Adrenal gland (tissue), 5 donors: ENCODE results near the gene FOXO3.

Experiments used
- POLR2A ChIP-seq, 2 donors: fragments of 450-650 bp; IDR thresholded peaks; one replicate each; pipeline ENCODE4 v1.6.1; 2017; ENCODE audit warnings: antibody characterized with exemption in 2 of 2, mild to moderate bottlenecking in 2 of 2, moderate library complexity in 1 of 2
- TF ChIP-seq, protein P1 (sequence below), 6 experiments: fragments of 450-650 bp in 4 of 6; fragments of 200-600 bp in 2 of 6; sonication (generic) in 1 of 6; IDR thresholded peaks; 1 replicate in 5 of 6; 2 replicates in 1 of 6; pipeline versions ENCODE4 v1.5.1 to v1.8.0; 2016 to 2021; ENCODE audit warnings: antibody characterized with exemption in 6 of 6, mild to moderate bottlenecking in 2 of 6, moderate library complexity in 1 of 6
- donor health status: DM: no; HTN: no; CAD: no.

DNA sequence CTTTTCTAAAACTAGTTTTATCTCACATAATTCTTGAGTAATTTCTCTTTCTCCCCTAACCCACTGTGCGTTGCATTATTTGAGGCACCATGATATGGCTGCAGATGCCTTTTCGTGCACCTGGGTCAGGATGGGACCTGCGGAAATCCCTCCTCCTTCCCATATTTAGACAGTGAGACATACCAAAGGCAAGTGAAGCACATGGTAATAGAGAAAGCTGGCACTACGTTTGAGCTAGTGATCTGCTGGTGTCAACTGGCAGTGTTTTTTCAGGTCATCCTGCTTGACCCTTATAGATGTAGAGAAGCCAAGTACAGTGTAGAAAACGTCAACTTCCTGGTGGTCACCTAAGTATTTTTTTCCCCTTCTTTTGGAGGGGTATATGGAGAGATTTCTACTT is 71.7 kb downstream of the FOXO3 start:
- TF ChIP-seq, protein P1, sequence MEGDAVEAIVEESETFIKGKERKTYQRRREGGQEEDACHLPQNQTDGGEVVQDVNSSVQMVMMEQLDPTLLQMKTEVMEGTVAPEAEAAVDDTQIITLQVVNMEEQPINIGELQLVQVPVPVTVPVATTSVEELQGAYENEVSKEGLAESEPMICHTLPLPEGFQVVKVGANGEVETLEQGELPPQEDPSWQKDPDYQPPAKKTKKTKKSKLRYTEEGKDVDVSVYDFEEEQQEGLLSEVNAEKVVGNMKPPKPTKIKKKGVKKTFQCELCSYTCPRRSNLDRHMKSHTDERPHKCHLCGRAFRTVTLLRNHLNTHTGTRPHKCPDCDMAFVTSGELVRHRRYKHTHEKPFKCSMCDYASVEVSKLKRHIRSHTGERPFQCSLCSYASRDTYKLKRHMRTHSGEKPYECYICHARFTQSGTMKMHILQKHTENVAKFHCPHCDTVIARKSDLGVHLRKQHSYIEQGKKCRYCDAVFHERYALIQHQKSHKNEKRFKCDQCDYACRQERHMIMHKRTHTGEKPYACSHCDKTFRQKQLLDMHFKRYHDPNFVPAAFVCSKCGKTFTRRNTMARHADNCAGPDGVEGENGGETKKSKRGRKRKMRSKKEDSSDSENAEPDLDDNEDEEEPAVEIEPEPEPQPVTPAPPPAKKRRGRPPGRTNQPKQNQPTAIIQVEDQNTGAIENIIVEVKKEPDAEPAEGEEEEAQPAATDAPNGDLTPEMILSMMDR (IDR thresholded peaks at IDR 0.05), result no peak
- TF ChIP-seq POLR2A (IDR thresholded peaks at IDR 0.05), result no peak
